Panc1 (cell line): ENCODE results near the gene MAPKAP1.

Source experiments
- POLR2AphosphoS5 ChIP-seq: IDR thresholded peaks from 2 replicates; pipeline ENCODE4 v1.6.1; 2012; ENCODE audit warnings: mild to moderate bottlenecking, low read depth, low read length, moderate library complexity
- SIN3A ChIP-seq: IDR thresholded peaks from 2 replicates; pipeline ENCODE4 v1.6.1; 2012; ENCODE audit warnings: low read depth, mild to moderate bottlenecking, low read length, moderate library complexity, borderline replicate concordance; ENCODE audit not compliant: insufficient read depth
- TCF7L2 ChIP-seq: IDR thresholded peaks from 2 replicates; pipeline ENCODE4 v1.6.1; 2011; ENCODE audit warnings: mild to moderate bottlenecking, low read depth, low read length, inconsistent platforms
- TF ChIP-seq, protein P1 (sequence below): fragments of 450-650 bp; IDR thresholded peaks from 2 replicates; pipeline ENCODE4 v1.5.1; 2017; ENCODE audit warnings: mild to moderate bottlenecking
- TF ChIP-seq, protein P2 (sequence below), 2 experiments: IDR thresholded peaks; 2 replicates each; pipeline ENCODE4 v1.6.1; 2011 to 2012; ENCODE audit warnings: low read depth in 2 of 2, control low read depth in 1 of 2, low read length in 1 of 2, mild to moderate bottlenecking in 1 of 2, moderate library complexity in 1 of 2; ENCODE audit not compliant: insufficient read depth in 1 of 2

DNA sequence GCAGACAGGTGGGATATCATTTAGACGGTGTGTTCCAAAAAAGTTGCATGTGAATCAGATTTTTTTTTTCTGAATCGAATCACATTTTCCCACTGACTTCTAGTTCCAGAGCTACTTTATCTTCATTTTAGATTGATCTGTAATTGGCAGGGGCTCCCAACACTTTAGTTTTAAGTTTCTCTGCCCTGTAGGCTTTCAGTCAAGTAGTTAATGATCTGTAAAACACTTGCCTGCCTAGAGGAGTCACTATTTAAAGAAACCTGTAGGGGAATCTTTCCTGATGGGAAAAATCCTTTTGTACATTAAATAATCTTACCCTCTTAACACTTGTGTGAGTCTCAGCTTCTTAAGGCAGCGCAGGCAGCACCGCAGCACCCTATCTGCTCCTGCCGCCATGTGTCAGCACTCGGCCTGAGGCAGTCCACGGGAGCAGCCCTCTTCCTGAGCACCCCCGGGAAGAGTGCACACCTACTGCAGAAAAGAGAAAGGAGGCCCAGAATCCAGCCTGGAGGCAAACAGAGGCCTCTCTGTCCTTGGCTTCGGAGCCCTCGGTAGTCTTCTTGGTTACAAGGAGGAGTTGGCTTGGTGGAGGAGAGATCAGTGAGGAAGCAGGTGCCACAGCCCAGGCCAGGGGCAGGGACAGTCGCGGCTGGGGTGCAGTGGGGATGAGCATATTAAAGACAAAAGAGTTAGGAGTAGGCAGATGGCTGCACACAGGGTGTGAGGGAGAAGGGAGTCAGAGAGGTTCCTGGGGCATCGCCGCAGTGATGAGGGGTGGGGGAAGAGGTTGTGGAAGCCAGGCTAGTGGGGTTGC, 236.0 kb downstream of the MAPKAP1 start:
- TF ChIP-seq, protein P1, sequence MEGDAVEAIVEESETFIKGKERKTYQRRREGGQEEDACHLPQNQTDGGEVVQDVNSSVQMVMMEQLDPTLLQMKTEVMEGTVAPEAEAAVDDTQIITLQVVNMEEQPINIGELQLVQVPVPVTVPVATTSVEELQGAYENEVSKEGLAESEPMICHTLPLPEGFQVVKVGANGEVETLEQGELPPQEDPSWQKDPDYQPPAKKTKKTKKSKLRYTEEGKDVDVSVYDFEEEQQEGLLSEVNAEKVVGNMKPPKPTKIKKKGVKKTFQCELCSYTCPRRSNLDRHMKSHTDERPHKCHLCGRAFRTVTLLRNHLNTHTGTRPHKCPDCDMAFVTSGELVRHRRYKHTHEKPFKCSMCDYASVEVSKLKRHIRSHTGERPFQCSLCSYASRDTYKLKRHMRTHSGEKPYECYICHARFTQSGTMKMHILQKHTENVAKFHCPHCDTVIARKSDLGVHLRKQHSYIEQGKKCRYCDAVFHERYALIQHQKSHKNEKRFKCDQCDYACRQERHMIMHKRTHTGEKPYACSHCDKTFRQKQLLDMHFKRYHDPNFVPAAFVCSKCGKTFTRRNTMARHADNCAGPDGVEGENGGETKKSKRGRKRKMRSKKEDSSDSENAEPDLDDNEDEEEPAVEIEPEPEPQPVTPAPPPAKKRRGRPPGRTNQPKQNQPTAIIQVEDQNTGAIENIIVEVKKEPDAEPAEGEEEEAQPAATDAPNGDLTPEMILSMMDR = no peak
- TF ChIP-seq SIN3A (no peak), POLR2AphosphoS5 (no peak), TCF7L2 (no peak)
- TF ChIP-seq, protein P2, sequence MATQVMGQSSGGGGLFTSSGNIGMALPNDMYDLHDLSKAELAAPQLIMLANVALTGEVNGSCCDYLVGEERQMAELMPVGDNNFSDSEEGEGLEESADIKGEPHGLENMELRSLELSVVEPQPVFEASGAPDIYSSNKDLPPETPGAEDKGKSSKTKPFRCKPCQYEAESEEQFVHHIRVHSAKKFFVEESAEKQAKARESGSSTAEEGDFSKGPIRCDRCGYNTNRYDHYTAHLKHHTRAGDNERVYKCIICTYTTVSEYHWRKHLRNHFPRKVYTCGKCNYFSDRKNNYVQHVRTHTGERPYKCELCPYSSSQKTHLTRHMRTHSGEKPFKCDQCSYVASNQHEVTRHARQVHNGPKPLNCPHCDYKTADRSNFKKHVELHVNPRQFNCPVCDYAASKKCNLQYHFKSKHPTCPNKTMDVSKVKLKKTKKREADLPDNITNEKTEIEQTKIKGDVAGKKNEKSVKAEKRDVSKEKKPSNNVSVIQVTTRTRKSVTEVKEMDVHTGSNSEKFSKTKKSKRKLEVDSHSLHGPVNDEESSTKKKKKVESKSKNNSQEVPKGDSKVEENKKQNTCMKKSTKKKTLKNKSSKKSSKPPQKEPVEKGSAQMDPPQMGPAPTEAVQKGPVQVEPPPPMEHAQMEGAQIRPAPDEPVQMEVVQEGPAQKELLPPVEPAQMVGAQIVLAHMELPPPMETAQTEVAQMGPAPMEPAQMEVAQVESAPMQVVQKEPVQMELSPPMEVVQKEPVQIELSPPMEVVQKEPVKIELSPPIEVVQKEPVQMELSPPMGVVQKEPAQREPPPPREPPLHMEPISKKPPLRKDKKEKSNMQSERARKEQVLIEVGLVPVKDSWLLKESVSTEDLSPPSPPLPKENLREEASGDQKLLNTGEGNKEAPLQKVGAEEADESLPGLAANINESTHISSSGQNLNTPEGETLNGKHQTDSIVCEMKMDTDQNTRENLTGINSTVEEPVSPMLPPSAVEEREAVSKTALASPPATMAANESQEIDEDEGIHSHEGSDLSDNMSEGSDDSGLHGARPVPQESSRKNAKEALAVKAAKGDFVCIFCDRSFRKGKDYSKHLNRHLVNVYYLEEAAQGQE (IDR thresholded peaks at IDR 0.05; ENCODE audit: insufficient read depth in 1 of 2, low read depth in 2 of 2, low read length in 1 of 2) = no peak
